Mesenchymal stem cell (in vitro differentiated cells and primary cell): ENCODE measurements around the gene SEMA3B.
"Not testable (repeated sequence)": the region's sequence is repeated elsewhere in the genome, so short reads cannot be mapped to it uniquely, and the experiment has no call there.

Experiments
- DNase-seq: peaks from one replicate; pipeline ENCODE4 v3.0.0-alpha.2; 2013
- H2AFZ ChIP-seq: one replicate; pipeline ENCODE4 v1.6.1; 2013; ENCODE audit warnings: low read depth, mild to moderate bottlenecking, control low read depth, inconsistent platforms, low read length, moderate library complexity
- H2AK5ac ChIP-seq: 2 replicates; pipeline ENCODE4 v1.6.1; 2013; ENCODE audit warnings: low read length, moderate library complexity, mild to moderate bottlenecking, inconsistent platforms; ENCODE audit not compliant: severe bottlenecking
- H2BK120ac ChIP-seq: one replicate; pipeline ENCODE4 v1.6.1; 2013; ENCODE audit warnings: low read depth, mild to moderate bottlenecking, inconsistent platforms, low read length, moderate library complexity
- H2BK12ac ChIP-seq, 2 experiments: one replicate each; pipeline ENCODE4 v1.6.1; 2013; ENCODE audit warnings: inconsistent platforms in 2 of 2, low read length in 2 of 2, mild to moderate bottlenecking in 2 of 2, moderate library complexity in 2 of 2, control low read depth in 1 of 2
- H2BK15ac ChIP-seq: one replicate; pipeline ENCODE4 v1.6.1; 2013; ENCODE audit warnings: mild to moderate bottlenecking, low read depth, inconsistent platforms; ENCODE audit not compliant: poor library complexity, severe bottlenecking
- H2BK5ac ChIP-seq: 2 replicates; pipeline ENCODE4 v1.6.1; 2013; ENCODE audit warnings: low read depth, mild to moderate bottlenecking, low read length, control low read depth, inconsistent platforms; ENCODE audit not compliant: poor library complexity, severe bottlenecking
- H3K14ac ChIP-seq, 2 experiments: one replicate each; pipeline ENCODE4 v1.6.1; 2013; ENCODE audit warnings: inconsistent platforms in 2 of 2, low read length in 2 of 2, control low read depth in 1 of 2, mild to moderate bottlenecking in 1 of 2, moderate library complexity in 1 of 2
- H3K18ac ChIP-seq, 2 experiments: one replicate each; pipeline ENCODE4 v1.6.1; 2013; ENCODE audit warnings: inconsistent platforms in 2 of 2, low read length in 2 of 2, control low read depth in 1 of 2, low read depth in 1 of 2, mild to moderate bottlenecking in 1 of 2
- H3K23ac ChIP-seq, 2 experiments: one replicate each; pipeline ENCODE4 v1.6.1; 2013; ENCODE audit warnings: inconsistent platforms in 2 of 2, low read length in 2 of 2, mild to moderate bottlenecking in 2 of 2, moderate library complexity in 2 of 2, control low read depth in 1 of 2
- H3K27ac ChIP-seq: 2 replicates; pipeline ENCODE4 v1.5.1; 2013; ENCODE audit warnings: mild to moderate bottlenecking, moderate library complexity, low read length, control low read depth, inconsistent platforms; ENCODE audit not compliant: poor library complexity, severe bottlenecking
- H3K27me3 ChIP-seq, 2 experiments: 2 replicates each; pipeline versions ENCODE4 v1.6.1 to v1.7.0; 2013; ENCODE audit warnings: low read length in 2 of 2, mild to moderate bottlenecking in 2 of 2, moderate library complexity in 2 of 2, control low read depth in 1 of 2, inconsistent platforms in 1 of 2; ENCODE audit not compliant: control insufficient read depth in 1 of 2, insufficient read depth in 1 of 2
- H3K36me3 ChIP-seq, 2 experiments: 2 replicates each; pipeline versions ENCODE4 v1.6.1 to v1.7.0; 2013; ENCODE audit warnings: low read length in 2 of 2, control low read depth in 1 of 2, inconsistent platforms in 1 of 2, low read depth in 1 of 2, mild to moderate bottlenecking in 1 of 2; ENCODE audit not compliant: insufficient read depth in 2 of 2, control insufficient read depth in 1 of 2
- H3K4ac ChIP-seq, 2 experiments: one replicate each; pipeline ENCODE4 v1.6.1; 2013; ENCODE audit warnings: inconsistent platforms in 2 of 2, low read length in 2 of 2, mild to moderate bottlenecking in 2 of 2, moderate library complexity in 2 of 2, control low read depth in 1 of 2, low read depth in 1 of 2
- H3K4me1 ChIP-seq: 2 replicates; pipeline ENCODE4 v1.6.1; 2013; ENCODE audit warnings: low read depth, low read length, control low read depth; ENCODE audit not compliant: control insufficient read depth, insufficient read depth
- H3K4me2 ChIP-seq: 2 replicates; pipeline ENCODE4 v1.6.1; 2013; ENCODE audit warnings: low read length, mild to moderate bottlenecking, inconsistent platforms; ENCODE audit not compliant: poor library complexity, severe bottlenecking
- H3K4me3 ChIP-seq, 2 experiments: 2 replicates each; pipeline versions ENCODE4 v1.5.1 to v1.7.0; 2013; ENCODE audit warnings: low read length in 2 of 2, mild to moderate bottlenecking in 2 of 2, control low read depth in 1 of 2, low read depth in 1 of 2; ENCODE audit not compliant: insufficient read depth in 1 of 2
- H3K79me1 ChIP-seq: replicated peaks from 2 replicates; pipeline ENCODE4 v1.6.1; 2013; ENCODE audit warnings: mild to moderate bottlenecking, control low read depth, low read length, inconsistent platforms; ENCODE audit not compliant: poor library complexity, severe bottlenecking
- H3K9ac ChIP-seq: 2 replicates; pipeline ENCODE4 v1.7.0; 2013; ENCODE audit warnings: mild to moderate bottlenecking, low read length, moderate library complexity
- H3K9me3 ChIP-seq: 2 replicates; pipeline ENCODE4 v1.7.0; 2013; ENCODE audit warnings: mild to moderate bottlenecking, low read length; ENCODE audit not compliant: control insufficient read depth
- H4K8ac ChIP-seq: one replicate; pipeline ENCODE4 v1.6.1; 2013; ENCODE audit warnings: inconsistent platforms, mild to moderate bottlenecking, low read length, moderate library complexity
- H4K91ac ChIP-seq: one replicate; pipeline ENCODE4 v1.6.1; 2013; ENCODE audit warnings: mild to moderate bottlenecking, low read length, inconsistent platforms
- WGBS: methylation state at CpG from one replicate; pipeline ENCODE4 v1.1.7; 2013; ENCODE audit warnings: mixed read lengths; 5-methylcytosine and 5-hydroxymethylcytosine counted together

The SEMA3B gene

GRCh38 chr3:50278123-50278879, 9.4 kb downstream of the SEMA3B start:
- H3K9me3 ChIP-seq, result no peaks in the 10 kb centered on the region
- no peak overlapping the region for H3K4ac ChIP-seq
- peaks cover 15% of the 10 kb centered on the region for H3K4me1 ChIP-seq
- H2BK12ac ChIP-seq, result no peak overlapping the region
- H3K4me2 ChIP-seq, result no peak overlapping the region
- H2AK5ac ChIP-seq, result no peak overlapping the region
- no peak overlapping the region for H3K27ac ChIP-seq
- no peak overlapping the region for H2BK5ac ChIP-seq
- H3K14ac ChIP-seq, result no peak overlapping the region
- H2AFZ ChIP-seq, result no peak overlapping the region
- H3K9ac ChIP-seq, result no peak overlapping the region
- H3K36me3 ChIP-seq, result peaks cover 0 to 5% of the 10 kb centered on the region in 2 experiments
- no peak overlapping the region for H3K4me3 ChIP-seq
- H2BK120ac ChIP-seq, result no peak overlapping the region
- DNase-seq, result no peak
- no peak overlapping the region for H3K18ac ChIP-seq
- H3K27me3 ChIP-seq, result peaks cover 19 to 31% of the 10 kb centered on the region in 2 experiments
- no peak overlapping the region for H4K8ac ChIP-seq
- no peak overlapping the region for H3K23ac ChIP-seq
- H2BK15ac ChIP-seq, result no peak overlapping the region
- no peak overlapping the region for H4K91ac ChIP-seq
- WGBS, result 85% methylated on average over 4 of the region's 4 CpGs
- no peaks in the 10 kb centered on the region for H3K79me1 ChIP-seq

GRCh38 chr3:50278880-50279224, 9.9 kb downstream of the SEMA3B start, which contains the start of gene LSMEM2:
Gene LSMEM2 (plus strand): TSS chr3:50279087. CDS start chr3:50279114, 27 bp downstream.
- Histone ChIP-seq H3K14ac (no peak within 1 kb of the TSS), H2BK15ac (no peak within 1 kb of the TSS), H3K9me3 (no peaks in the 10 kb centered on the region), H3K79me1 (no peaks in the 10 kb centered on the region), H4K8ac (no peak within 1 kb of the TSS), H2BK12ac (no peak within 1 kb of the TSS), H3K4me1 (peaks cover 14% of the 10 kb centered on the region), H2BK120ac (no peak within 1 kb of the TSS), H3K4me2 (no peak within 1 kb of the TSS), H2BK5ac (no peak within 1 kb of the TSS), H3K36me3 (peaks cover 0 to 5% of the 10 kb centered on the region in 2 experiments), H2AFZ (no peak within 1 kb of the TSS), H2AK5ac (no peak within 1 kb of the TSS), H3K18ac (no peak within 1 kb of the TSS), H3K4ac (no peak within 1 kb of the TSS), H3K9ac (no peak within 1 kb of the TSS), H3K27me3 (peaks cover 14 to 29% of the 10 kb centered on the region in 2 experiments), H4K91ac (no peak within 1 kb of the TSS), H3K23ac (no peak within 1 kb of the TSS), H3K4me3 (no peak within 1 kb of the TSS), H3K27ac (no peak within 1 kb of the TSS)
- WGBS, result 56% methylated on average over 2 of the region's 2 CpGs
- DNase-seq, result no peak

- Histone ChIP-seq H3K18ac (no peak overlapping the region), H3K4me2 (no peak overlapping the region), H3K14ac (no peak overlapping the region), H2BK5ac (no peak overlapping the region), H3K9me3 (no peaks in the 10 kb centered on the region), H3K36me3 (peaks cover 0 to 5% of the 10 kb centered on the region in 2 experiments), H2AFZ (no peak overlapping the region), H4K91ac (no peak overlapping the region), H3K4ac (no peak overlapping the region), H3K27me3 (peaks cover 8 to 23% of the 10 kb centered on the region in 2 experiments), H3K4me3 (no peak overlapping the region), H3K9ac (no peak overlapping the region), H2AK5ac (no peak overlapping the region), H2BK120ac (no peak overlapping the region), H4K8ac (no peak overlapping the region), H2BK12ac (no peak overlapping the region), H3K23ac (no peak overlapping the region), H3K79me1 (no peaks in the 10 kb centered on the region), H3K4me1 (peaks cover 13% of the 10 kb centered on the region), H3K27ac (no peak overlapping the region), H2BK15ac (no peak overlapping the region)
- DNase-seq, result no peak
- 96% methylated on average over 3 of the region's 8 CpGs for WGBS
These were observed 10.5 kb downstream of the SEMA3B start for GRCh38 chr3:50279255-50280016.

- not testable (repeated sequence) for H2AFZ ChIP-seq, H3K27me3 ChIP-seq, H3K79me1 ChIP-seq, H2BK15ac ChIP-seq, H3K4me2 ChIP-seq, H2BK12ac ChIP-seq, H3K18ac ChIP-seq, H3K4ac ChIP-seq, H2BK120ac ChIP-seq, H4K91ac ChIP-seq, H3K14ac ChIP-seq, H3K4me1 ChIP-seq, DNase-seq, H4K8ac ChIP-seq, H2AK5ac ChIP-seq, H3K23ac ChIP-seq, H3K4me3 ChIP-seq, H3K9ac ChIP-seq, H3K9me3 ChIP-seq, H3K27ac ChIP-seq, H2BK5ac ChIP-seq
- WGBS, result 94% methylated on average over 4 of the region's 6 CpGs
- peaks cover 30 to 33% of the 10 kb centered on the region in 2 experiments for H3K36me3 ChIP-seq
These were observed 15.2 kb downstream of the SEMA3B start for GRCh38 chr3:50284121-50284520.
